Ascending aorta (tissue), 2 donors: ENCODE data around the gene RAD51AP1. TPM values are rescaled to one million over a fixed set of nuclear protein-coding genes. Genes with fewer than 3 reads are reported as not detected.

ENCODE experiments used
- DNase-seq, 2 donors: peaks; one replicate each; pipeline ENCODE4 v3.0.0-alpha.2; 2019; ENCODE audit warnings: low spot score in 2 of 2
- H3K27ac ChIP-seq, 2 donors: fragments of 200-600 bp; sonication (generic); one replicate each; pipeline ENCODE4 v1.5.1; 2016 to 2017; ENCODE audit warnings: mild to moderate bottlenecking in 1 of 2
- H3K27me3 ChIP-seq: fragments of 200-600 bp; sonication (generic); one replicate; pipeline ENCODE4 v1.5.1; 2017
- H3K36me3 ChIP-seq, 2 donors: fragments of 200-600 bp; sonication (generic); one replicate each; pipeline ENCODE4 v1.5.1; 2016
- H3K4me1 ChIP-seq, 2 donors: fragments of 200-600 bp; sonication (generic); one replicate each; pipeline ENCODE4 v1.5.1; 2016 to 2017; ENCODE audit warnings: mild to moderate bottlenecking in 1 of 2
- H3K4me3 ChIP-seq, 2 donors: fragments of 200-600 bp; sonication (generic); one replicate each; pipeline ENCODE4 v1.5.1; 2016 to 2017; ENCODE audit warnings: mild to moderate bottlenecking in 1 of 2
- H3K9me3 ChIP-seq, 2 donors: fragments of 200-600 bp; sonication (generic); one replicate each; pipeline ENCODE4 v1.5.1; 2016
- intact Hi-C: fragments of 100-400 bp; cut with DNase I; formaldehyde crosslinking; loops from one replicate; pipeline ENCODE4 v1.15.1; 2023
- total RNA-seq: library from RNA; depleted of rRNA; stranded (reverse); fragments of >200 nt; gene quantifications from one replicate; pipeline ENCODE4 v1.1.0, GENCODE V29; 2016
- TF ChIP-seq, protein P1 (sequence below), 3 experiments: fragments of 200-600 bp in 2 of 3; fragments of 450-650 bp in 1 of 3; sonication (generic) in 2 of 3; IDR thresholded peaks; one replicate each; pipeline ENCODE4 v1.5.1; 2016 to 2019; ENCODE audit warnings: antibody characterized with exemption in 3 of 3, mild to moderate bottlenecking in 1 of 3, moderate library complexity in 1 of 3

RAD51AP1 gene
- total RNA-seq, 1 donor from 2014 or later: not detected

DNA sequence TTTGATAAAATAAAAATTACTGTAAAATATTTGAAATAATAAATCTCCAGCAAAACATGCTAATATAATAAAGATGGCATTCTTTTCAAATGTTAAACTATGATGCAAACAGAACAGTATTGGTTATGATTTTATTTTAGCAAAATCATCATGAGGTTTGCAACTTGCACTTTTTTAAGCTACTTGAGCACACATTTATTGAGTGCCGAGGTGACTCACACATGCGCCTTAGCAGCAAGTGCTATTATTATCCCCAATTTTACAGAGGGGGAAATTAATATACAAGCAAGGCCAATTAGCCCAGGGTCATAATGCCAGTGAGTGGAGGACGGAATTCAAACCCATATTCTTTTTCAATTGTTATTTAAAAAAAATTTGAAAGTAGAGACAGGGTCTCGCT is 30.6 kb downstream of the RAD51AP1 start:
- Histone ChIP-seq H3K27ac (no peak overlapping the region), H3K4me1 (no peaks in the 10 kb centered on the region), H3K4me3 (no peak overlapping the region), H3K9me3 (no peaks in the 10 kb centered on the region), H3K36me3 (no peaks in the 10 kb centered on the region), H3K27me3 (no peaks in the 10 kb centered on the region)
- intact Hi-C loops: no loop called here
- no peak for DNase-seq
- TF ChIP-seq, protein P1, sequence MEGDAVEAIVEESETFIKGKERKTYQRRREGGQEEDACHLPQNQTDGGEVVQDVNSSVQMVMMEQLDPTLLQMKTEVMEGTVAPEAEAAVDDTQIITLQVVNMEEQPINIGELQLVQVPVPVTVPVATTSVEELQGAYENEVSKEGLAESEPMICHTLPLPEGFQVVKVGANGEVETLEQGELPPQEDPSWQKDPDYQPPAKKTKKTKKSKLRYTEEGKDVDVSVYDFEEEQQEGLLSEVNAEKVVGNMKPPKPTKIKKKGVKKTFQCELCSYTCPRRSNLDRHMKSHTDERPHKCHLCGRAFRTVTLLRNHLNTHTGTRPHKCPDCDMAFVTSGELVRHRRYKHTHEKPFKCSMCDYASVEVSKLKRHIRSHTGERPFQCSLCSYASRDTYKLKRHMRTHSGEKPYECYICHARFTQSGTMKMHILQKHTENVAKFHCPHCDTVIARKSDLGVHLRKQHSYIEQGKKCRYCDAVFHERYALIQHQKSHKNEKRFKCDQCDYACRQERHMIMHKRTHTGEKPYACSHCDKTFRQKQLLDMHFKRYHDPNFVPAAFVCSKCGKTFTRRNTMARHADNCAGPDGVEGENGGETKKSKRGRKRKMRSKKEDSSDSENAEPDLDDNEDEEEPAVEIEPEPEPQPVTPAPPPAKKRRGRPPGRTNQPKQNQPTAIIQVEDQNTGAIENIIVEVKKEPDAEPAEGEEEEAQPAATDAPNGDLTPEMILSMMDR (IDR thresholded peaks at IDR 0.05): no peak

DNA sequence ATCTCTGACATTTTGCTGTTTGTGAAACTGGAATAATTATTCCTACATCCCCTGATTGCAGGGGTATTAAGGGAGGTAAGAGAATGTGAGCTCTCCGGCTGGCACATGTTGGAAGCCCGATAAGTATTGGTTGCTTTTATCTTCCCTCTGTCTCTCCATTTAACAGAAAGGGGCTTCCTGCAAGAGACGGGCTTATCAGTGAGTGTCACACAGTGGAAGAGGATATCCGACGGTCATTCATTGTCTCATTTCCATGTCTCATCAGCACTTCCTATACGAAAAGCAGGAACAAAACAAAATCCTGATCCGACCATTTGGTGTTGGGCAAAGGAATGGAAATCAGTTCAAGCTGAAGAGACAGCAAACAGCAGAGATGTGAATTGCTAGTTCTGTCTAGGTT is 34.0 kb downstream of the RAD51AP1 start:
- H3K36me3 ChIP-seq: no peaks in the 10 kb centered on the region
- H3K27me3 ChIP-seq: no peaks in the 10 kb centered on the region
- H3K4me1 ChIP-seq: no peaks in the 10 kb centered on the region
- no peak overlapping the region for H3K27ac ChIP-seq
- TF ChIP-seq, protein P1 (IDR thresholded peaks at IDR 0.05): no peak
- no peak overlapping the region for H3K4me3 ChIP-seq
- no peaks in the 10 kb centered on the region for H3K9me3 ChIP-seq
- no peak for DNase-seq
- intact Hi-C loops: no loop called here

DNA sequence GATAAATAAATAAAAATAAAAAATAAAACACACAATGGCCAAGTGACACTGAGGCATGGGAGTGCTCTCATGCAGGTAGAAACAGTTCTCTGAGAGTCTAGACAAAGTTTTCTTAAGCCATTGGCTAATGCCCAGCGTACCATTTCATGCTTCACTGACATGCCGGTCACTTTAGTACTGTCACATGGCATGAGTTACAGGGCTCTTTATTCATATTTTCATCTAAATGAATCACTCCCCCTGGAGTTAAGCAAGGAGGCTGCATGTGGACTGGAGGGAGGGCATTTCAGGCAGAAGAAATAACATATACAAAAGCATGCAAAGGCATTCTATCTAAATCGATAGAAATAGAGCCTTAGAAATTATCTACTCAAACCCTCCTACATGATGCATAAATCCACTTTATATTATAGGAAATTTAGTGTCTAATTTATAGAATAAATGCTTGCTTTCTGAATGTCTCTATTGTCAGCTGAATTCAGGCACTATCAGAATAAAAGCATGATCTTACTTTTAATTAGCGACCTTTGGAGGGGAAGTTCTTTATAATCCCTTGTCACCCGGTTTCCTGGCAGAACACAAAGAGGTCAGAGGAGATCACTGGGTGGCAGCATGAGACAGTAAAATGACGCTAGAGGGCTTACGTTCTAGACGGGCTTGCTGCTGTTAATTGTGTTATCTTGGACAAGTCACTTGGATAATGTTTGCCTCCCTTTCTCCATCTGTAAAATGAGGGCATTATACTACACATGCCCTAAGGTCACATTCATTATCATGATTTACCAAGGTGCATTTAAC is 40.8 kb downstream of the RAD51AP1 start:
- Histone ChIP-seq H3K4me1 (no peaks in the 10 kb centered on the region), H3K36me3 (no peaks in the 10 kb centered on the region), H3K27me3 (no peaks in the 10 kb centered on the region), H3K9me3 (no peaks in the 10 kb centered on the region), H3K27ac (no peak overlapping the region), H3K4me3 (no peak overlapping the region)
- DNase-seq: no peak
- intact Hi-C loops: no loop called here
- TF ChIP-seq, protein P1 (IDR thresholded peaks at IDR 0.05): peak in 1 of 3 experiments; percentile 4

DNA sequence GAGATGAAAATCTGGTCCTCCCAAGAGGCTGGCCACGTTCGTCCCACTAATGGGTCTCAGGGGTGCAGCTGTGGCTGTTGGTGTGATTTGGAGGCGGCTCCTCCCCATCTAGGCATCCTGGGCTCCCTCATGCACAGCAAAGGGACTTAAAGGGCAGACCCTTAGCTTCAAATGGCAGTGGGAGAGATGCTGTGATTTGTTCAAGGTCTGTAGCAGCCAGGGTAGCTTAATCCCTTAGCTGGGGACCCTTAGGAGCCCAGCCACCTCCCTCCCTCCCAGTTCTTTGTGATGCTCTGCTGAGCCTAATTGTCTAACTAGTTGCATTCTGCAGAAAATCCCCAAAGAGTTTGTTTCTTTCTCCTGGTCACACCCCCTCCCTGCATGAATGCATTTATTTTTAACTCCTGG is 41.6 kb downstream of the RAD51AP1 start:
- Histone ChIP-seq H3K4me1 (no peaks in the 10 kb centered on the region), H3K4me3 (no peak overlapping the region), H3K9me3 (no peaks in the 10 kb centered on the region), H3K27me3 (no peaks in the 10 kb centered on the region), H3K36me3 (no peaks in the 10 kb centered on the region), H3K27ac (no peak overlapping the region)
- TF ChIP-seq, protein P1 (IDR thresholded peaks at IDR 0.05): no peak
- no peak for DNase-seq
- intact Hi-C loops: no loop called here

DNA sequence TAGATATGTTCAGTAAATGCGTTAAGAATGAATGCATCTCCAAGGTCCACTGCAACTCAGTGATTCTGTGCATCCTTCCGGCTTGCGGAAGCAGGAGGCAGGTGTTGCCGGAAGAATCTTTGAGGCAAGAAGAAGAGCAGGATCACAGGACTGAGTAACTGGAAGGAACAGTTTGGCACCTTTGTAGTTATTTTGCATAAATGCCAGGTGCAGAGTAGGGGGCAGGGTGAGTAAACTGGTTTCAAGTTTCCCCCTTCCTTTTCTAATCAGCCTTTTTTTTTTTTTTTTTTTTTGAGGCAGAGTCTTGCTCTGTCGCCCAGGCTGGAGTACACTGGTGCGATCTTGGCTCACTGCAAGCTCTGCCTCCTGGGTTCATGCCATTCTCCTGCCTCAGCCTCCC is 45.6 kb downstream of the RAD51AP1 start:
- no peaks in the 10 kb centered on the region for H3K9me3 ChIP-seq
- no peak for DNase-seq
- no peak overlapping the region for H3K4me3 ChIP-seq
- no peaks in the 10 kb centered on the region for H3K36me3 ChIP-seq
- H3K27ac ChIP-seq: no peak overlapping the region
- intact Hi-C loops: no loop called here
- TF ChIP-seq, protein P1 (IDR thresholded peaks at IDR 0.05): no peak
- H3K4me1 ChIP-seq: no peaks in the 10 kb centered on the region
- no peaks in the 10 kb centered on the region for H3K27me3 ChIP-seq
